Transverse colon (tissue), 4 donors: ENCODE measurements around the gene PLXNA2. TPM values are rescaled to one million over a fixed set of nuclear protein-coding genes. Genes with fewer than 3 reads are reported as not detected.

Source experiments
- DNase-seq: peaks from one replicate; pipeline ENCODE4 v3.0.0-alpha.2; 2019
- H3K27ac ChIP-seq, 4 donors: fragments of 200-600 bp; sonication (generic); 2 replicates each; pipeline ENCODE4 v1.5.1; 2016 to 2018; ENCODE audit warnings: inconsistent platforms in 4 of 4
- H3K27me3 ChIP-seq: fragments of 200-600 bp; sonication (generic); 2 replicates; pipeline ENCODE4 v1.5.1; 2017; ENCODE audit warnings: inconsistent platforms
- H3K36me3 ChIP-seq, 4 donors: fragments of 200-600 bp; sonication (generic); 2 replicates each; pipeline ENCODE4 v1.5.1; 2017 to 2019; ENCODE audit warnings: inconsistent platforms in 4 of 4
- H3K4me1 ChIP-seq, 4 donors: fragments of 200-600 bp; sonication (generic); 2 replicates each; pipeline ENCODE4 v1.5.1; 2017 to 2020; ENCODE audit warnings: inconsistent platforms in 4 of 4
- H3K4me3 ChIP-seq, 4 donors: fragments of 200-600 bp; sonication (generic); 1 replicate in 1 of 4; 2 replicates in 3 of 4; pipeline versions ENCODE4 v1.5.1 to v1.6.1; 2017 to 2019; ENCODE audit warnings: inconsistent platforms in 4 of 4
- H3K9me3 ChIP-seq, 2 donors: fragments of 200-600 bp; sonication (generic); 2 replicates each; pipeline ENCODE4 v1.5.1; 2017 to 2019; ENCODE audit warnings: inconsistent platforms in 2 of 2
- CTCF ChIP-seq, 5 experiments: fragments of 200-600 bp in 3 of 5; fragments of 450-650 bp in 2 of 5; sonication (generic) in 3 of 5; IDR thresholded peaks; 1 replicate in 2 of 5; 2 replicates in 3 of 5; pipeline ENCODE4 v1.5.1; 2016 to 2017; ENCODE audit warnings: antibody characterized with exemption in 5 of 5, inconsistent platforms in 3 of 5, mild to moderate bottlenecking in 2 of 5, moderate library complexity in 1 of 5
- EP300 ChIP-seq: sonication (generic); formaldehyde crosslinking; IDR thresholded peaks from one replicate; pipeline ENCODE4 v1.6.1; 2017; ENCODE audit warnings: antibody characterized with exemption, low read depth
- POLR2A ChIP-seq: fragments of 450-650 bp; IDR thresholded peaks from one replicate; pipeline ENCODE4 v1.6.1; 2016; ENCODE audit warnings: antibody characterized with exemption, mild to moderate bottlenecking, moderate library complexity
- POLR2AphosphoS5 ChIP-seq, 3 donors: sonication (generic); formaldehyde crosslinking; IDR thresholded peaks; one replicate each; pipeline ENCODE4 v1.6.1; 2016; ENCODE audit warnings: antibody characterized with exemption in 3 of 3
- WGBS, 2 donors: methylation state at CpG; one replicate each; pipeline ENCODE4 v1.1.5; 2018; ENCODE audit warnings: low coverage in 1 of 2; 5-methylcytosine and 5-hydroxymethylcytosine counted together
- in situ Hi-C, 4 donors: fragments of 200-750 bp; cut with MboI; loops; one replicate each; pipeline versions ENCODE4 v1.15.0 to v1.15.1; 2017; ENCODE audit warnings: low sequenced_read_pairs in 3 of 4, low pct_ligation_motif_present in 1 of 4, low pct_unique_long_range_greater_than_20kb in 1 of 4
- intact Hi-C: fragments of 100-400 bp; cut with DNase I; formaldehyde crosslinking; loops from one replicate; pipeline ENCODE4 v1.15.1; 2023; ENCODE audit warnings: low total_unique reads
- total RNA-seq, 4 donors: library from RNA; depleted of rRNA; stranded (reverse); fragments of >200 nt; gene quantifications; one replicate each; pipeline ENCODE4 v1.1.0, GENCODE V29; 2016

PLXNA2 gene
- total RNA-seq, 4 donors from 2014 or later: 77.4 to 140 (median 85.5) TPM

GRCh38 chr1:208207388-208208131, 36.6 kb downstream of the PLXNA2 start:
- Histone ChIP-seq H3K4me3 (no peak overlapping the region), H3K27me3 (no peaks in the 10 kb centered on the region), H3K9me3 (no peaks in the 10 kb centered on the region), H3K27ac (peak overlapping the region in 3 of 4 donors; percentile 35 to 84 (median 84)), H3K36me3 (no peaks in the 10 kb centered on the region), H3K4me1 (peaks cover 20 to 58% (median 33%) of the 10 kb centered on the region in 4 donors)
- TF ChIP-seq EP300 (peak; percentile 41), POLR2A (no peak), POLR2AphosphoS5 (IDR thresholded peaks at IDR 0.05) (peak in 1 of 3 donors; percentile 29)
- 61 to 68% methylated on average over 5 to 10 of the region's 10 CpGs for WGBS, 2 donors
- DNase-seq: no peak
- in situ Hi-C loops: no loop called here
- intact Hi-C loops: no loop called here

GRCh38 chr1:208206092-208206698, 38.0 kb downstream of the PLXNA2 start:
- no peak for DNase-seq
- WGBS, 2 donors: 58 to 63% methylated on average over 2 to 5 of the region's 5 CpGs
- H3K27ac ChIP-seq: peak overlapping the region; percentile 84 to 89 (median 84)
- in situ Hi-C loops: no loop called here
- H3K27me3 ChIP-seq: no peaks in the 10 kb centered on the region
- TF ChIP-seq CTCF (IDR thresholded peaks at IDR 0.05) (no peak), POLR2AphosphoS5 (IDR thresholded peaks at IDR 0.05) (no peak), POLR2A (no peak), EP300 (no peak)
- H3K4me1 ChIP-seq: peaks cover 29 to 69% (median 46%) of the 10 kb centered on the region in 4 donors
- no peaks in the 10 kb centered on the region for H3K36me3 ChIP-seq
- intact Hi-C loops: no loop called here
- no peaks in the 10 kb centered on the region for H3K9me3 ChIP-seq
- no peak overlapping the region for H3K4me3 ChIP-seq

GRCh38 chr1:208205216-208206013, 38.8 kb downstream of the PLXNA2 start:
- in situ Hi-C loops: no loop called here
- Histone ChIP-seq H3K27me3 (no peaks in the 10 kb centered on the region), H3K4me1 (peaks cover 29 to 77% (median 52%) of the 10 kb centered on the region in 4 donors), H3K4me3 (no peak overlapping the region), H3K9me3 (no peaks in the 10 kb centered on the region), H3K36me3 (no peaks in the 10 kb centered on the region), H3K27ac (peak overlapping the region; percentile 84 to 89 (median 84))
- DNase-seq: peak; percentile 67
- no peak for TF ChIP-seq CTCF (IDR thresholded peaks at IDR 0.05)
- no peak for TF ChIP-seq EP300
- TF ChIP-seq POLR2AphosphoS5 (IDR thresholded peaks at IDR 0.05): peak in 1 of 3 donors; percentile 55
- TF ChIP-seq POLR2A: no peak
- WGBS, 2 donors: 53 to 56% methylated on average over 3 to 5 of the region's 5 CpGs
- intact Hi-C loops: no loop called here

- no peak for DNase-seq
- Histone ChIP-seq H3K9me3 (no peaks in the 10 kb centered on the region), H3K27me3 (no peaks in the 10 kb centered on the region), H3K36me3 (no peaks in the 10 kb centered on the region), H3K4me1 (peaks cover 29 to 78% (median 52%) of the 10 kb centered on the region in 4 donors), H3K27ac (peak overlapping the region; percentile 84 to 89 (median 84)), H3K4me3 (no peak overlapping the region)
- in situ Hi-C loops: no loop called here
- WGBS, 2 donors: 65% methylated on average over 2 of the region's 2 CpGs; no CpG with 5 or more reads in 1 of the 2 donors
- intact Hi-C loops: no loop called here
- TF ChIP-seq CTCF (IDR thresholded peaks at IDR 0.05): no peak
- TF ChIP-seq EP300: no peak
- no peak for TF ChIP-seq POLR2A
- TF ChIP-seq POLR2AphosphoS5 (IDR thresholded peaks at IDR 0.05): no peak
Observed at GRCh38 chr1:208204779-208205178, 39.4 kb downstream of the PLXNA2 start.
